ENCODE data around the gene SBK2.
"Not testable (repeated sequence)": the region's sequence is repeated elsewhere in the genome, so short reads cannot be mapped to it uniquely, and the experiment has no call there.

The SBK2 gene

GRCh38 chr19:55535173-55535964, 1.6 kb downstream of the SBK2 start:
- no peak for DNase-seq (ENCODE audit: low read depth)

- DNase-seq (ENCODE audit: low read depth): not testable (repeated sequence)
These were observed 2.7 kb downstream of the SBK2 start for GRCh38 chr19:55534280-55534679.

- no peak for DNase-seq (ENCODE audit: low read depth)
These were observed 5.9 kb downstream of the SBK2 start for GRCh38 chr19:55530996-55531395.

GRCh38 chr19:55529636-55530234, 7.2 kb downstream of the SBK2 start:
- no peak for DNase-seq (ENCODE audit: low read depth)

DNA sequence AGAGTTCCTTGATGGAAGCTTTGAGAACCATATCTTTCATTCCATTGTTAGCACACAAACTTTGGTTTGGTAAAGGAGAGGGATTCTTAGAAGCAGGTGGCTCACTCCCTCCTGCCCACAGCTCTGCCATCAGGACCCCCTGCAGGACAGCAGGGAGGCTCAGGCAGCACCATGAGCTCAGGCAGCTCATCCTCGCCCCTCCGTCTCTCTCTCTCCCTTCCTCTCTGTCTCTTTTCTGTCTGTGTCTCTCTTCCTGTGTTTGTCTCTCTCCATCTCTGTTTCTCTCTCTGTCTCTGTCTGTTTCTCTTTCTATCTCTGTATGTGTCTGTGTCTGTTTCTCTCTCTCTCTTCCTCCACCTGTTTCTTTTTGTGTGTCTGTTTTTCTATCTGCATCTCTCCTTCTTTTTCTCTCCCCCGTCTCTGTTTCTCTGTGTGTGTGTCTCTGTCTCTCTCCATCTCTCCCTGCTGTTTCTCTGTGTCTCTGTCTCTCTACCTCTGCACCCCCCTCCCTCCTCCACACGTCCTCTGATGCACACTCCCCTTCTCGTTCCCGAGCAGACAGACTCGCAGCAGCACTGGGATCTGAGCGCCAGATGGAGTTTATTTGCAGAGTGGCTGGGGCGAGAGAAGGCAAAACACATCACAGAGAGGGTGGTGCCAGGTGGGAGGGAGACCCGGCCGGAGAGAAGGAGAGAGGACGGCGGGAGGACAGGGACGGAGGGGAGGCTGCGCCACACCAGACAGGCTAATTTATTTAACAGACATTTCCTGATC, 8.7 kb downstream of the SBK2 start:
- DNase-seq (ENCODE audit: low read depth): no peak

GRCh38 chr19:55527197-55528029, 9.5 kb downstream of the SBK2 start:
- DNase-seq (ENCODE audit: low read depth): no peak

DNA sequence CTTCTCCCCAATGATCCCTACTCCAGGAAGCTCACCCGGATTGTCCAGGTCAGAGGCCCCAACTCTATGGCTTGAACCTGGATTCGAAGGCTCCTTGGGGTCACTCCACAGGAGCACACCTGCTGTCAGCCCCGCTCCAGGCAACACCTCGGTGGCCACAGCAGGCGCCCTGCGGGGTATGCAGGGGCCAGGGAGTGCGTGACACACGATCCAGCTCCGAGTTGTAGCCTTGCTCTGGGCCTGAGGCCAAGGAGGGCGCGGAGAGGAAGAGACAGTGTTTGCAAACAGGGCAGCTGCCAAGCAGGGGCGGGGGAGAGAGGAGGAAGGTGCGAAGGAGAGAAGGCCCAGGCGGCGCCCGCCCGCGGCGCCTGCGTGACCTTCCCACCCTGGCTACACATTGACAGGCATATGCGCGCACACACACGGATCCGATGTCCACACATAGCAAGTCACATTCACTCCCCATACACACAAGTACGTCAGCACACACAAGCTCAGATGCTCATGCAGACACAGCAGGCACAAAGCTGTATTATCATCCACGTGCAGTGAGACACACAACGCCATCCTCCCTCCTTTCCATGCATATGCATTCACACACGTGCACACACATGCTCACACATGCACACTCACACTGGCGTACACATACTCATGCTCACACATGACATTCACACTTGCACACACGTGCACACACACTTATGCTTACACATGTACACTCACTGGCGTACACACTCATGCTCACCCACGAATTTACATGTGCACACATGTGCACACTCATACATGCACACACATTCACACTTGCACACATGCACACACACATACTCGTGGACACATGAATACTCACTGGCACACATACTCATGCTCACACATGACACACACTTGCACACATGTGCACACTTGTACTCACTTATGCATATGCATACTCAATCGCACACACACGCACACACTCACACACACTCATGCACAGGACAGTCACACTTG, 10.4 kb downstream of the SBK2 start:
- DNase-seq (ENCODE audit: low read depth): no peak

- DNase-seq (ENCODE audit: low read depth): no peak
These were observed 11.4 kb downstream of the SBK2 start for GRCh38 chr19:55525289-55526101.

- DNase-seq (ENCODE audit: low read depth): no peak
These were observed 16.1 kb downstream of the SBK2 start for GRCh38 chr19:55520691-55521292.

GRCh38 chr19:55519451-55520311, 17.3 kb downstream of the SBK2 start:
- DNase-seq (ENCODE audit: low read depth): no peak

GRCh38 chr19:55516878-55517620, 19.9 kb downstream of the SBK2 start:
- DNase-seq (ENCODE audit: low read depth): peak; percentile 88

DNA sequence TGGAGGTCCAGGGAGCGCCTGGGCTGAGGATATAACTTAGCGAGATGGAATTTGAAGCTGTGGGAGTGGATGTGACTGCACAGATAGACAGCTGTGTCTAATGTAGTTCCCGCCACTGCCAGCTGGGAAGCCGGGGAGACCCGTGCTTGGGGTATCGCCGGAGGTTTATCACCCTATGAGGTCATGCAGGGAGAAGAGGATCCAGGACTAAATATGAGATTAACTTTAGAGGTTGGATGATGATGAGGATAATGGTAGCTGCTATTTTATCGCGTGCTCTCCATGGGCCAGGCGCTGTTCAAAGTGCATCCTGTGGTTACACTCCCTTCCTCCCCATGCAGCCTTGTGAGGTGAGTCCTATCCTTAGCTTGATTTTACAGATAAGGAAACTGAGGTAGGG, 28.8 kb downstream of the SBK2 start:
- no peak for DNase-seq (ENCODE audit: low read depth)

DNA sequence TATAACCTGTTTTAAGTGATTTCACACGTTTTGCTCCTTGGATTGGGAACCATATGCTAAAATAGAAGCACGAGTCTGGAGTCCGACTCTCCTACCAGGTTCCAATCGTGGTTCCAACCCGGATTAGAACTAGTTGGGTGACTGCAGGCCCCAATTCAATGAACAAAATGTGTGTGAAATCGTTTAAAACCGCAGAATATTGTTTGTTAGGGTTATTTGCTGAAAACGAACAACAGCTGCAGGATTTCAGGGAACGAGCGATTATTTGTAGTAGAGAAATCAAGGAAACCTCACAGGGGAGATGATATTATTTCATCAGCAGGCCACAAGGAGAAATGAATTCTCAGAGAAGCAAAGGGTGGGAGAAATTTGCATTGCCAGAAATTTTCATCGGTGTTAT, 32.0 kb downstream of the SBK2 start:
- DNase-seq (ENCODE audit: low read depth): no peak

DNA sequence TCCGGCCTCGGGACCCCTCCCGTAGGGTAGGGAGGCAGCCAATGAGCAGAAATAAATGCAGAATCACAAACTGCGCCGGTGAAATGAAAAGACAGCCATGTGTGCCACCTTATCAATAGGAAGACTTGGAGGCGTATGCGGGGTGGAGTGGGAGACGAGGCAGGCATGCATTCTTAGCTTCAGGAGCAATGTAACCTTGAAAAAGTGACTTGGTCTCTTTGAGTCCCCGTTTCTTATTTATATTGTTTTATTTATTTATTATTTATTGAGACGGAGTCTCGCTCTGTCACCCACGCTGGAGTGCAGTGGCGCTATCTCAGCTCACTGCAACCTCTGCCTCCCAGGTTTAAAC, 32.7 kb downstream of the SBK2 start:
- no peak for DNase-seq (ENCODE audit: low read depth)

GRCh38 chr19:55503502-55504251, 33.3 kb downstream of the SBK2 start:
- DNase-seq (ENCODE audit: low read depth): peak; percentile 89

DNA sequence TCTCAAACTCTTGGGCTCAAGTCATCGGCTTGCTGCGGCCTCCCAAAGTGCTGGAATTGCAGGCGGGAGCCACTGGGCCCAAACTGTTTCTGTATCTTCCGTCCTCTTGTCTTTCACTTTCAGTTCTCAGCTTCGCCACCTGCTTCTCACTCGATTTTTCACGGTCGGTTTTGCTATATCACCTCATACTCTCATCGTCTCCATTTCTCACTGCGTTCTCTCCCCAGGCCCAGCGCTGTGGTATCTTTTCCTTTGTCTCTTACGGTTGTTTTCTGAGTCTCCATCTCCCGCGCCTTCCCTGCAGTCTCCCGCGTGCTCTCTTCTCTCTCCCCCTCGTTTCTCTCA, 33.8 kb downstream of the SBK2 start:
- no peak for DNase-seq (ENCODE audit: low read depth)

DNA sequence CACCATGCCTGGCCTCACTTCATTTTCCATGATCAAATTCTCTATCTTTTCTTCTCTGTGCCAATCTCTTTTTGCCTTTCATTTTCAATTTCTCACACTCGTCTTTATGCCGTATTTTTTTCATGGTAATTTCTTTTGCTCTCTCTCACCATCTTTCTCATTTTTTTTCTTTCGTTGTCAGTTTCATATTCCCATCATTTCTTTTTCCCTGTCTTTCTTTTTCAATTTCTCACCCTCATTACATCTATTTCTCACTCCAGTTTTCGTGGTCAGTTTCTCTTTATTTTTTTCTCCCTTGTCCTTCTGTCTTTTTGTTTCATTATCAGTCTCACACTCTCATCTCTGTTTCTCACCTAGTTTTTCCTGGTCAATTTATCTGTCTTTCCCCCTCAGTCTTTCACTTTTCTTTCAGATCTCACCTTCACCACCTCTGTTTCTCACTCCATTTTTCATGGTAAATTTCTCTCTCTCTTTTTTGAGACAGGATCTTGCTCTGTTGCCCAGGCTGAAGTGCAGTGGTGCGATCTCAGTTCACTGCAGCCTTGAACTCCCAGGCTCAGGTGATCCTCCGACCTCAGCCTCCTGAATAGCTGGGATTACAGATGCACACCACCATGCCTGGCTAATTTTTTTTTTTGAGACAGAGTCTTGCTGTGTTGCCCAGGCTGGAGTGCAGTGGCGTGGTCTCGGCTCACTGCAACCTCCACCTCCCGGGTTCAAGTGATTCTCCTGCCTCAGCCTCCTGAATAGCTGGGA, 34.6 kb downstream of the SBK2 start:
- DNase-seq (ENCODE audit: low read depth): no peak
